ENCODE measurements around the gene RUNX1. TPM values are rescaled to one million over a fixed set of nuclear protein-coding genes. Genes with fewer than 3 reads are reported as not detected.
A peak's percentile ranks its signal among the peaks of the same experiment; 100 is the strongest.

Gene RUNX1
- total RNA-seq, 1 experiment from 2014 or later = 55.2 TPM

- no peak for DNase-seq
- Histone ChIP-seq H3K36me3 (ENCODE audit: low read depth, low read length) (peaks cover 18% of the 10 kb centered on the region; the same call in 1 of the 2 replicates), H3K79me2 (ENCODE audit: low read length) (peaks cover 85% of the 10 kb centered on the region), H2AFZ (ENCODE audit: low read length) (no peak overlapping the region), H3K4me2 (ENCODE audit: low read length) (no peak overlapping the region), H3K27ac (ENCODE audit: low read length) (no peak overlapping the region), H3K27me3 (ENCODE audit: low read length) (no peaks in the 10 kb centered on the region), H3F3A (ENCODE audit: low read length, unreplicated experiment) (no peaks in the 10 kb centered on the region), H3K9me2 (replicated peaks; ENCODE audit: low read length) (no peaks in the 10 kb centered on the region), H3K9ac (ENCODE audit: low read length) (no peak overlapping the region), H3K4me1 (ENCODE audit: insufficient read depth, low read length) (peaks cover 30% of the 10 kb centered on the region), H3K9me3 (ENCODE audit: low read length) (no peaks in the 10 kb centered on the region), H3K4me3 (ENCODE audit: low read length) (no peak overlapping the region), H4K20me1 (ENCODE audit: low read length) (no peaks in the 10 kb centered on the region; the same call in 1 of the 2 replicates)
- no peak for TF ChIP-seq EZH2 (IDR thresholded peaks at IDR 0.05; ENCODE audit: low read length, unreplicated experiment)
- no peak for TF ChIP-seq EZH2phosphoT487 (IDR thresholded peaks at IDR 0.05; ENCODE audit: borderline replicate concordance, low read length)
- no peak for TF ChIP-seq CTCF (conservative IDR thresholded peaks at IDR 0.05; ENCODE audit: low read depth, low read length)
- ChIA-PET POLR2A (ENCODE audit: unreplicated experiment) (no interaction called here), CTCF (no interaction called here)
- ATAC-seq = no peak
- no TSS peak for BruUV-seq (replicated peaks)
- intact Hi-C loops (cut with micrococcal nuclease) = no loop called here
Observed at GRCh38 chr21:35023396-35024070, 25.6 kb downstream of the RUNX1 start.

- H3K4me3 ChIP-seq (ENCODE audit: low read length) = no peak overlapping the region
- no peaks in the 10 kb centered on the region for H3K27me3 ChIP-seq (ENCODE audit: low read length)
- no peaks in the 10 kb centered on the region for H3K9me3 ChIP-seq (ENCODE audit: low read length)
- H3K4me1 ChIP-seq (ENCODE audit: insufficient read depth, low read length) = peaks cover 32% of the 10 kb centered on the region
- H3K4me2 ChIP-seq (ENCODE audit: low read length) = 0 out of 2 replicates have a peak overlapping the region, but pooled peaks have one; percentile 5
- H3K27ac ChIP-seq (ENCODE audit: low read length) = 0 out of 2 replicates have a peak overlapping the region, but pooled peaks have one; percentile 0
- H4K20me1 ChIP-seq (ENCODE audit: low read length) = no peaks in the 10 kb centered on the region; the same call in 1 of the 2 replicates
- no peaks in the 10 kb centered on the region for H3K9me2 ChIP-seq (replicated peaks; ENCODE audit: low read length)
- CTCF ChIA-PET = no interaction called here
- POLR2A ChIA-PET (ENCODE audit: unreplicated experiment) = no interaction called here
- DNase-seq (no peak), ATAC-seq (no peak)
- no peaks in the 10 kb centered on the region for H3F3A ChIP-seq (ENCODE audit: low read length, unreplicated experiment)
- no TSS peak for BruUV-seq (replicated peaks)
- TF ChIP-seq CTCF (conservative IDR thresholded peaks at IDR 0.05; ENCODE audit: low read depth, low read length) (no peak), EZH2 (IDR thresholded peaks at IDR 0.05; ENCODE audit: low read length, unreplicated experiment) (no peak), EZH2phosphoT487 (IDR thresholded peaks at IDR 0.05; ENCODE audit: borderline replicate concordance, low read length) (no peak)
- H2AFZ ChIP-seq (ENCODE audit: low read length) = no peak overlapping the region
- H3K79me2 ChIP-seq (ENCODE audit: low read length) = peaks cover 72% of the 10 kb centered on the region
- peaks cover 18% of the 10 kb centered on the region; the same call in 1 of the 2 replicates for H3K36me3 ChIP-seq (ENCODE audit: low read depth, low read length)
- H3K9ac ChIP-seq (ENCODE audit: low read length) = no peak overlapping the region
- intact Hi-C loops (cut with micrococcal nuclease) = no loop called here
Observed at GRCh38 chr21:35021546-35021945, 27.6 kb downstream of the RUNX1 start.

GRCh38 chr21:35020902-35021301, 28.2 kb downstream of the RUNX1 start:
- intact Hi-C loops (cut with micrococcal nuclease) = no loop called here
- Histone ChIP-seq H2AFZ (ENCODE audit: low read length) (no peak overlapping the region), H3K27ac (ENCODE audit: low read length) (peak overlapping the region; percentile 2; the same call in 1 of the 2 replicates), H3F3A (ENCODE audit: low read length, unreplicated experiment) (no peaks in the 10 kb centered on the region), H4K20me1 (ENCODE audit: low read length) (no peaks in the 10 kb centered on the region; the same call in 1 of the 2 replicates), H3K4me2 (ENCODE audit: low read length) (0 out of 2 replicates have a peak overlapping the region, but pooled peaks have one; percentile 5), H3K4me1 (ENCODE audit: insufficient read depth, low read length) (peaks cover 39% of the 10 kb centered on the region), H3K27me3 (ENCODE audit: low read length) (no peaks in the 10 kb centered on the region), H3K9ac (ENCODE audit: low read length) (no peak overlapping the region), H3K79me2 (ENCODE audit: low read length) (peaks cover 68% of the 10 kb centered on the region), H3K36me3 (ENCODE audit: low read depth, low read length) (peaks cover 18% of the 10 kb centered on the region; the same call in 1 of the 2 replicates), H3K9me2 (replicated peaks; ENCODE audit: low read length) (no peaks in the 10 kb centered on the region), H3K4me3 (ENCODE audit: low read length) (no peak overlapping the region), H3K9me3 (ENCODE audit: low read length) (no peaks in the 10 kb centered on the region)
- no TSS peak for BruUV-seq (replicated peaks)
- TF ChIP-seq EZH2 (IDR thresholded peaks at IDR 0.05; ENCODE audit: low read length, unreplicated experiment) = no peak
- TF ChIP-seq CTCF (conservative IDR thresholded peaks at IDR 0.05; ENCODE audit: low read depth, low read length) = no peak
- TF ChIP-seq EZH2phosphoT487 (IDR thresholded peaks at IDR 0.05; ENCODE audit: borderline replicate concordance, low read length) = no peak
- DNase-seq (peak; percentile 61), ATAC-seq (no peak; the same call in 1 of the 2 replicates)
- ChIA-PET CTCF (no interaction called here), POLR2A (ENCODE audit: unreplicated experiment) (no interaction called here)
